Keratinocyte (primary cell): ENCODE data around the gene GYS1. TPM values are rescaled to one million over a fixed set of nuclear protein-coding genes. Genes with fewer than 3 reads are reported as not detected.
A peak's percentile ranks its signal among the peaks of the same experiment; 100 is the strongest.

Experiments used
- DNase-seq: peaks from one replicate; pipeline ENCODE4 v3.0.0-alpha.2; 2011; ENCODE audit warnings: low read depth, missing footprints, low spot score
- FAIRE-seq: peaks from 2 replicates; lab custom pipeline; 2011; peaks lifted over from hg19 to GRCh38; lab: Jason Lieb, UNC
- H2AFZ ChIP-seq: 2 replicates; pipeline ENCODE4 v1.6.0; 2012; ENCODE audit warnings: low read length, control low read depth, inconsistent platforms; ENCODE audit not compliant: control insufficient read depth
- H3K27ac ChIP-seq: 2 replicates; pipeline ENCODE4 v1.5.1; 2011; ENCODE audit warnings: low read length; ENCODE audit not compliant: control insufficient read depth, insufficient read depth
- H3K27me3 ChIP-seq: 3 replicates; pipeline ENCODE4 v1.6.0; 2011; ENCODE audit warnings: low read length; ENCODE audit not compliant: control insufficient read depth, insufficient read depth; ENCODE audit errors: extremely low read depth
- H3K36me3 ChIP-seq, 2 experiments: 2 replicates in 1 of 2; 3 replicates in 1 of 2; pipeline ENCODE4 v1.5.1; 2011; ENCODE audit warnings: low read length in 2 of 2, mild to moderate bottlenecking in 1 of 2; ENCODE audit not compliant: control insufficient read depth in 2 of 2, insufficient read depth in 2 of 2; ENCODE audit errors: extremely low read depth in 1 of 2
- H3K4me1 ChIP-seq: 3 replicates; pipeline ENCODE4 v1.5.1; 2011; ENCODE audit warnings: low read length; ENCODE audit not compliant: control insufficient read depth, insufficient read depth; ENCODE audit errors: extremely low read depth
- H3K4me2 ChIP-seq: 3 replicates; pipeline ENCODE4 v1.6.0; 2011; ENCODE audit warnings: low read depth, low read length; ENCODE audit not compliant: control insufficient read depth, insufficient read depth; ENCODE audit errors: extremely low read depth
- H3K4me3 ChIP-seq, 3 experiments: fragments of 200-600 bp in 1 of 3; sonication (generic) in 1 of 3; 2 replicates in 2 of 3; 3 replicates in 1 of 3; pipeline ENCODE4 v1.5.1; 2011 to 2016; ENCODE audit warnings: low read length in 3 of 3, mild to moderate bottlenecking in 3 of 3, control low read depth in 2 of 3, inconsistent platforms in 1 of 3, low read depth in 1 of 3, mixed read lengths in 1 of 3, mixed run types in 1 of 3, moderate library complexity in 1 of 3; ENCODE audit not compliant: control insufficient read depth in 2 of 3, insufficient read depth in 2 of 3; ENCODE audit errors: extremely low read depth in 1 of 3
- H3K79me2 ChIP-seq: 2 replicates; pipeline ENCODE4 v1.6.0; 2012; ENCODE audit warnings: low read length; ENCODE audit not compliant: control insufficient read depth, insufficient read depth
- H3K9ac ChIP-seq: 3 replicates; pipeline ENCODE4 v1.6.0; 2011; ENCODE audit warnings: low read length; ENCODE audit not compliant: control insufficient read depth, insufficient read depth; ENCODE audit errors: extremely low read depth
- H3K9me1 ChIP-seq: 3 replicates; pipeline ENCODE4 v1.6.0; 2011; ENCODE audit warnings: low read length; ENCODE audit not compliant: control insufficient read depth, insufficient read depth; ENCODE audit errors: extremely low read depth
- H3K9me3 ChIP-seq: 2 replicates; pipeline ENCODE4 v1.5.1; 2012; ENCODE audit warnings: low read depth, low read length; ENCODE audit not compliant: control insufficient read depth
- H4K20me1 ChIP-seq: 3 replicates; pipeline ENCODE4 v1.6.0; 2011; ENCODE audit warnings: low read length; ENCODE audit not compliant: control insufficient read depth, insufficient read depth; ENCODE audit errors: extremely low read depth
- CTCF ChIP-seq, 3 experiments: IDR thresholded peaks in 1 of 3; conservative IDR thresholded peaks in 1 of 3; optimal IDR thresholded peaks in 1 of 3; 2 replicates in 2 of 3; 3 replicates in 1 of 3; pipeline versions ENCODE3 to v1.5.1; 2011; ENCODE audit warnings: low read length in 3 of 3, mild to moderate bottlenecking in 3 of 3, moderate library complexity in 2 of 3, control low read depth in 1 of 3, inconsistent platforms in 1 of 3; ENCODE audit not compliant: insufficient read depth in 2 of 3; ENCODE audit errors: extremely low read depth in 1 of 3
- EZH2 ChIP-seq: IDR thresholded peaks from one replicate; pipeline ENCODE4 v1.6.1; 2012; ENCODE audit warnings: inconsistent platforms, mild to moderate bottlenecking, low read length, moderate library complexity
- dilution Hi-C: fragments of 300-500 bp; cut with MboI; formaldehyde crosslinking; loops from one replicate; pipeline ENCODE4 v1.7.0; 2020; ENCODE audit warnings: low sequenced_read_pairs; ENCODE audit not compliant: extremely low pct_ligation_motif_present
- polyA plus RNA-seq, 5 experiments: library from polyadenylated mRNA; depleted of rRNA in 3 of 5; stranded (reverse) in 3 of 5; stranded (forward) in 1 of 5; unstranded in 1 of 5; fragments of >200 nt; gene quantifications; 1 replicate in 1 of 5; 2 replicates in 3 of 5; 3 replicates in 1 of 5; pipeline versions ENCODE4 v1.2.1 to v1.2.3, GENCODE V29; 2011 to 2012; ENCODE audit warnings: missing spikeins in 2 of 5, low read depth in 1 of 5, low replicate concordance in 1 of 5

GYS1 gene
- polyA plus RNA-seq, 1 donor (not counting 4 experiments of a cell fraction or from before 2014, with no cell fraction given) = 46.5 TPM

GRCh38 chr19:48967346-48968178, 25.5 kb downstream of the GYS1 start:
- no peak overlapping the region for H3K9ac ChIP-seq
- DNase-seq = no peak
- TF ChIP-seq CTCF (optimal IDR thresholded peaks at IDR 0.05 in 1 of 3, IDR thresholded peaks at IDR 0.05 in 1 of 3, conservative IDR thresholded peaks at IDR 0.05 in 1 of 3; ENCODE audit: extremely low read depth in 1 of 3, insufficient read depth in 2 of 3, low read length in 3 of 3) (no peak), EZH2 (no peak)
- no peaks in the 10 kb centered on the region for H3K9me3 ChIP-seq
- peaks cover 7% of the 10 kb centered on the region for H3K79me2 ChIP-seq
- FAIRE-seq = no peak
- peaks cover 4% of the 10 kb centered on the region for H3K9me1 ChIP-seq
- peaks cover 18 to 24% of the 10 kb centered on the region in 2 experiments for H3K36me3 ChIP-seq
- dilution Hi-C loops = no loop called here
- H3K4me3 ChIP-seq = no peak overlapping the region
- H4K20me1 ChIP-seq = peaks cover 6% of the 10 kb centered on the region
- no peak overlapping the region for H3K4me2 ChIP-seq
- peaks cover 27% of the 10 kb centered on the region for H3K4me1 ChIP-seq
- H3K27ac ChIP-seq = no peak overlapping the region
- H2AFZ ChIP-seq = no peak overlapping the region
- no peaks in the 10 kb centered on the region for H3K27me3 ChIP-seq

- FAIRE-seq = no peak
Observed at GRCh38 chr19:48966541-48967345, 26.4 kb downstream of the GYS1 start.

More at GRCh38 chr19:48966541-48967345, 26.4 kb downstream of the GYS1 start:
- Histone ChIP-seq H3K4me1 (peaks cover 32% of the 10 kb centered on the region), H3K9me1 (peaks cover 4% of the 10 kb centered on the region), H3K9me3 (no peaks in the 10 kb centered on the region), H3K36me3 (peaks cover 18 to 24% of the 10 kb centered on the region in 2 experiments), H3K27me3 (no peaks in the 10 kb centered on the region), H3K9ac (peak overlapping the region; percentile 86), H3K4me2 (peak overlapping the region; percentile 98), H3K4me3 (peak overlapping the region; percentile 48 to 91 (median 88)), H4K20me1 (peaks cover 6% of the 10 kb centered on the region), H3K79me2 (peaks cover 7% of the 10 kb centered on the region), H3K27ac (peak overlapping the region; percentile 76), H2AFZ (no peak overlapping the region)
- TF ChIP-seq EZH2 (no peak), CTCF (optimal IDR thresholded peaks at IDR 0.05 in 1 of 3, IDR thresholded peaks at IDR 0.05 in 1 of 3, conservative IDR thresholded peaks at IDR 0.05 in 1 of 3; ENCODE audit: extremely low read depth in 1 of 3, insufficient read depth in 2 of 3, low read length in 3 of 3) (no peak)
- dilution Hi-C loops = no loop called here
- no peak for DNase-seq
